Neural cell (in vitro differentiated cells): ENCODE results near the gene PPAT.

ENCODE experiments used
- MXI1 ChIP-seq: fragments of 450-650 bp; conservative IDR thresholded peaks from 2 replicates; pipeline ENCODE4 v1.6.1; 2014; ENCODE audit warnings: antibody characterized with exemption, mild to moderate bottlenecking; ENCODE audit not compliant: poor library complexity, severe bottlenecking
- POLR2AphosphoS5 ChIP-seq: IDR thresholded peaks from 2 replicates; pipeline ENCODE4 v1.6.1; 2012
- TF ChIP-seq, protein P1 (sequence below): fragments of 450-650 bp; IDR thresholded peaks from 2 replicates; pipeline ENCODE4 v1.5.1; 2014; ENCODE audit warnings: antibody characterized with exemption, mild to moderate bottlenecking, moderate library complexity; ENCODE audit not compliant: poor library complexity, severe bottlenecking

- TF ChIP-seq, protein P1, sequence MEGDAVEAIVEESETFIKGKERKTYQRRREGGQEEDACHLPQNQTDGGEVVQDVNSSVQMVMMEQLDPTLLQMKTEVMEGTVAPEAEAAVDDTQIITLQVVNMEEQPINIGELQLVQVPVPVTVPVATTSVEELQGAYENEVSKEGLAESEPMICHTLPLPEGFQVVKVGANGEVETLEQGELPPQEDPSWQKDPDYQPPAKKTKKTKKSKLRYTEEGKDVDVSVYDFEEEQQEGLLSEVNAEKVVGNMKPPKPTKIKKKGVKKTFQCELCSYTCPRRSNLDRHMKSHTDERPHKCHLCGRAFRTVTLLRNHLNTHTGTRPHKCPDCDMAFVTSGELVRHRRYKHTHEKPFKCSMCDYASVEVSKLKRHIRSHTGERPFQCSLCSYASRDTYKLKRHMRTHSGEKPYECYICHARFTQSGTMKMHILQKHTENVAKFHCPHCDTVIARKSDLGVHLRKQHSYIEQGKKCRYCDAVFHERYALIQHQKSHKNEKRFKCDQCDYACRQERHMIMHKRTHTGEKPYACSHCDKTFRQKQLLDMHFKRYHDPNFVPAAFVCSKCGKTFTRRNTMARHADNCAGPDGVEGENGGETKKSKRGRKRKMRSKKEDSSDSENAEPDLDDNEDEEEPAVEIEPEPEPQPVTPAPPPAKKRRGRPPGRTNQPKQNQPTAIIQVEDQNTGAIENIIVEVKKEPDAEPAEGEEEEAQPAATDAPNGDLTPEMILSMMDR, result no peak
- TF ChIP-seq POLR2AphosphoS5 (peak; percentile 82), MXI1 (peak; percentile 73)
Observed at GRCh38 chr4:56410247-56411062, 25.0 kb downstream of the PPAT start.
